SK-N-SH treated with all-trans-retinoic acid at 6 μM for 48 hours (cell line): Measurements from ENCODE around the gene PDGFC.
A peak's percentile ranks its signal among the peaks of the same experiment; 100 is the strongest.

Source experiments
- ATAC-seq: fragments of 200-7000 bp; cut with Tn5 transposase; 3 replicates; pipeline ENCODE4 v1.9.1; 2020; ENCODE audit warnings: mild to moderate bottlenecking, moderate library complexity
- BACH2 ChIP-seq: fragments of 250-450 bp; sonication (Bioruptor Pico); IDR thresholded peaks from 2 replicates; pipeline ENCODE4 v1.9.0; 2021; ENCODE audit warnings: mild to moderate bottlenecking, borderline replicate concordance
- CREB5 ChIP-seq: fragments of 250-450 bp; sonication (Bioruptor Pico); IDR thresholded peaks from 2 replicates; pipeline ENCODE4 v1.5.1; 2020; ENCODE audit warnings: low read depth, mild to moderate bottlenecking, moderate library complexity
- CSDC2 ChIP-seq: fragments of 250-450 bp; sonication (Bioruptor Pico); IDR thresholded peaks from 2 replicates; pipeline ENCODE4 v1.5.0; 2020; ENCODE audit warnings: mild to moderate bottlenecking, moderate library complexity
- CSRNP3 ChIP-seq: fragments of 250-450 bp; sonication (Bioruptor Pico); IDR thresholded peaks from 2 replicates; pipeline ENCODE4 v1.5.1; 2021; ENCODE audit warnings: mild to moderate bottlenecking, moderate library complexity
- ESRRG ChIP-seq: fragments of 250-450 bp; sonication (Bioruptor Pico); IDR thresholded peaks from 2 replicates; pipeline ENCODE4 v1.6.1; 2021; ENCODE audit warnings: mild to moderate bottlenecking
- GLIS3 ChIP-seq: fragments of 250-450 bp; sonication (Bioruptor Pico); IDR thresholded peaks from 2 replicates; pipeline ENCODE4 v1.5.0; 2020; ENCODE audit warnings: mild to moderate bottlenecking, moderate library complexity
- OSR1 ChIP-seq: fragments of 250-450 bp; sonication (Bioruptor Pico); IDR thresholded peaks from 2 replicates; pipeline ENCODE4 v1.8.0; 2022; ENCODE audit warnings: moderate library complexity, mild to moderate bottlenecking, inconsistent platforms
- PATZ1 ChIP-seq: fragments of 250-450 bp; sonication (Bioruptor Pico); IDR thresholded peaks from 2 replicates; pipeline ENCODE4 v1.8.0; 2020; ENCODE audit warnings: mild to moderate bottlenecking, moderate library complexity, borderline replicate concordance
- POU6F1 ChIP-seq: fragments of 250-450 bp; sonication (Bioruptor Pico); IDR thresholded peaks from 2 replicates; pipeline ENCODE4 v1.8.0; 2021; ENCODE audit warnings: low read depth, mild to moderate bottlenecking, moderate library complexity, borderline replicate concordance
- PPARA ChIP-seq: fragments of 250-450 bp; sonication (Bioruptor Pico); IDR thresholded peaks from 2 replicates; pipeline ENCODE4 v1.5.0; 2020; ENCODE audit warnings: mild to moderate bottlenecking, borderline replicate concordance
- SNAI2 ChIP-seq: fragments of 250-450 bp; sonication (Bioruptor Pico); IDR thresholded peaks from 2 replicates; pipeline ENCODE4 v1.5.0; 2020; ENCODE audit warnings: mild to moderate bottlenecking, moderate library complexity
- TCF4 ChIP-seq: fragments of 250-450 bp; sonication (Bioruptor Pico); IDR thresholded peaks from 2 replicates; pipeline ENCODE4 v1.8.0; 2021; ENCODE audit warnings: mild to moderate bottlenecking, moderate library complexity, borderline replicate concordance
- TOX ChIP-seq: fragments of 250-450 bp; sonication (Bioruptor Pico); IDR thresholded peaks from 2 replicates; pipeline ENCODE4 v1.8.0; 2021; ENCODE audit warnings: mild to moderate bottlenecking, moderate library complexity, borderline replicate concordance
- TSHZ2 ChIP-seq: fragments of 250-450 bp; sonication (Bioruptor Pico); IDR thresholded peaks from 2 replicates; pipeline ENCODE4 v1.5.0; 2020; ENCODE audit warnings: mild to moderate bottlenecking, moderate library complexity
- ZC3H10 ChIP-seq: fragments of 250-450 bp; sonication (Bioruptor Pico); IDR thresholded peaks from 2 replicates; pipeline ENCODE4 v1.5.1; 2021; ENCODE audit warnings: mild to moderate bottlenecking, moderate library complexity
- ZFP3 ChIP-seq: fragments of 250-450 bp; sonication (Bioruptor Pico); IDR thresholded peaks from 2 replicates; pipeline ENCODE4 v1.5.0; 2020; ENCODE audit warnings: mild to moderate bottlenecking, moderate library complexity
- ZFP30 ChIP-seq: fragments of 450-650 bp; formaldehyde crosslinking; IDR thresholded peaks from 2 replicates; pipeline ENCODE4 v1.5.0; 2022; ENCODE audit warnings: mild to moderate bottlenecking, moderate library complexity
- ZNF565 ChIP-seq: fragments of 450-650 bp; formaldehyde crosslinking; conservative IDR thresholded peaks from 2 replicates; pipeline ENCODE4 v1.5.0; 2020; ENCODE audit warnings: low read depth, mild to moderate bottlenecking, moderate library complexity
- ZNF70 ChIP-seq: fragments of 450-650 bp; formaldehyde crosslinking; IDR thresholded peaks from 2 replicates; pipeline ENCODE4 v1.5.0; 2020; ENCODE audit warnings: mild to moderate bottlenecking, moderate library complexity
- ZNF8 ChIP-seq: fragments of 450-650 bp; formaldehyde crosslinking; IDR thresholded peaks from 2 replicates; pipeline ENCODE4 v1.5.0; 2020; ENCODE audit warnings: mild to moderate bottlenecking, moderate library complexity

PDGFC gene

GRCh38 chr4:156788782-156789181 lies 182.8 kb downstream of the PDGFC start:
- ATAC-seq: no peak
- TF ChIP-seq CSDC2 (CRISPR knock-in tag) (no peak), ZNF565 (CRISPR knock-in tag) (no peak)
- TF ChIP-seq, all 23 proteins: peak for 0

GRCh38 chr4:156786713-156787112 lies 184.9 kb downstream of the PDGFC start:
- no peak for ATAC-seq
- no peak for TF ChIP-seq ZFP3 (CRISPR knock-in tag)
- TF ChIP-seq POU6F1 (CRISPR knock-in tag): no peak
- TF ChIP-seq CREB5: no peak
- TF ChIP-seq PPARA (CRISPR knock-in tag): no peak
- no peak for TF ChIP-seq ESRRG (CRISPR knock-in tag)
- TF ChIP-seq BACH2: no peak
- TF ChIP-seq SNAI2 (CRISPR knock-in tag): no peak
- no peak for TF ChIP-seq ZNF8 (CRISPR knock-in tag)
- no peak for TF ChIP-seq ZC3H10 (CRISPR knock-in tag)
- TF ChIP-seq ZFP30: no peak
- TF ChIP-seq TOX: no peak
- TF ChIP-seq ZNF70 (CRISPR knock-in tag): no peak
- TF ChIP-seq OSR1: no peak
- TF ChIP-seq CSDC2 (CRISPR knock-in tag): no peak

GRCh38 chr4:156784970-156785369 lies 186.6 kb downstream of the PDGFC start:
- TF ChIP-seq ESRRG (CRISPR knock-in tag) (no peak), TSHZ2 (CRISPR knock-in tag) (no peak), BACH2 (no peak), CSRNP3 (no peak)
- peak; percentile 46; the same call in 1 of the 3 replicates for ATAC-seq

GRCh38 chr4:156783966-156784365 lies 187.6 kb downstream of the PDGFC start:
- no peak for TF ChIP-seq TCF4 (CRISPR knock-in tag)
- no peak for TF ChIP-seq GLIS3 (CRISPR knock-in tag)
- TF ChIP-seq BACH2: no peak
- no peak for TF ChIP-seq ZNF565 (CRISPR knock-in tag)
- no peak for TF ChIP-seq PPARA (CRISPR knock-in tag)
- ATAC-seq: no peak

- TF ChIP-seq SNAI2 (CRISPR knock-in tag) (no peak), PATZ1 (no peak)
- ATAC-seq: no peak
These were observed 189.1 kb downstream of the PDGFC start for GRCh38 chr4:156782491-156782890.
